SH-SY5Y (cell line): Measurements from ENCODE around the gene S100PBP.

Source experiments
- GATA2 ChIP-seq: IDR thresholded peaks from 2 replicates; pipeline ENCODE4 v1.6.1; 2011; ENCODE audit warnings: mild to moderate bottlenecking, low read depth, low read length
- GATA3 ChIP-seq: IDR thresholded peaks from 2 replicates; pipeline ENCODE4 v1.6.1; 2011; ENCODE audit warnings: low read depth, mild to moderate bottlenecking, low read length, moderate library complexity

GRCh38 chr1:32813941-32814739, 3.3 kb upstream of the S100PBP start:
- TF ChIP-seq GATA2: no peak
- no peak for TF ChIP-seq GATA3
